H1 (cell line): ENCODE data around the gene GAN. TPM values are rescaled to one million over a fixed set of nuclear protein-coding genes. Genes with fewer than 3 reads are reported as not detected.

Experiments used
- CBX5 ChIP-seq: fragments of 300-800, 300-1000 bp; sonication (generic); IDR thresholded peaks from 2 replicates; pipeline ENCODE4 v1.7.1; 2016; ENCODE audit warnings: antibody characterized with exemption, low read length, low read depth
- HDAC2 ChIP-seq, 2 experiments: fragments of 300-600 bp in 1 of 2; sonication (generic) in 1 of 2; IDR thresholded peaks; 2 replicates each; pipeline ENCODE4 v1.6.1; 2011 to 2012; ENCODE audit warnings: low read depth in 2 of 2, low read length in 2 of 2, mild to moderate bottlenecking in 2 of 2, moderate library complexity in 2 of 2, borderline replicate concordance in 1 of 2, inconsistent platforms in 1 of 2
- KDM4A ChIP-seq: IDR thresholded peaks from one replicate; pipeline ENCODE4 v1.7.1; 2012; ENCODE audit warnings: low read depth, mild to moderate bottlenecking, moderate library complexity, low read length, inconsistent platforms; ENCODE audit not compliant: severe bottlenecking
- TEAD4 ChIP-seq: IDR thresholded peaks from 2 replicates; pipeline ENCODE4 v1.6.1; 2012; ENCODE audit warnings: low read depth, low read length, inconsistent platforms, mixed read lengths
- polyA plus RNA-seq, 7 experiments: library from polyadenylated mRNA; depleted of rRNA in 3 of 7; stranded (reverse) in 5 of 7; unstranded in 2 of 7; fragments of >200 nt in 5 of 7; fragments of 200-250 nt in 2 of 7; gene quantifications; 1 replicate in 5 of 7; 2 replicates in 1 of 7; 4 replicates in 1 of 7; pipeline versions ENCODE4 v1.2.1 to v1.2.3, GENCODE V29; 2011 to 2013; ENCODE audit warnings: missing spikeins in 2 of 7, mixed read lengths in 2 of 7
- total RNA-seq: library from RNA; stranded (reverse); fragmentation: NEBNext Ultra II Directional; extraction: Animal tissue kit (Norgen Biotek cat#: 25700); gene quantifications from 2 replicates; pipeline ENCODE4 v1.2.1, GENCODE V29; 2021

Gene GAN
- total and polyA plus RNA-seq, 2 of the 8 experiments (the other 6 are each of a cell fraction or from before 2014, with no cell fraction given) = 4.5 to 23.9 TPM

DNA sequence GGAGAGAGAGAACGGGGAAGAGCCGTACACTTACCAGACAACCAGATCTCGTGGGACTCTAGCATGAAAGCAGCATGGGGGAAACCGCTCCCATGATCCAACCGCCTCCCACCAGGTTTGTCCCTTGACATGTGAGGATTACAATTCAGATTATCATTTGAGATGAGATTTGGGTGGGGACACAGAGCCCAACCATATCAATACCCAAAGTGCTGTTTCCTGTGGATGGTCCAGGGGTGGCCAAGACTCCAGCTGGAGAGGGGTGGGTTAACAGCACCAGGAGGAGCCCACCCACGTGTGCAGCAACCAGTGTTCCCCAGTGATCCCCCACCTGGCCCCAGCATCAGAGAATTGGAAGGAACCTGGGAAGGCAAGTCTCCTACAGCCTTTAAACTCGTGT is 79.7 kb downstream of the GAN start (continued):
- TF ChIP-seq CBX5 (no peak), KDM4A (no peak), HDAC2 (IDR thresholded peaks at IDR 0.05; ENCODE audit: borderline replicate concordance in 1 of 2, low read depth in 2 of 2, low read length in 2 of 2) (no peak), TEAD4 (no peak)
